Neural cell (in vitro differentiated cells): Measurements from ENCODE around the gene ZNF335. TPM values are rescaled to one million over a fixed set of nuclear protein-coding genes. Genes with fewer than 3 reads are reported as not detected.

Source experiments
- H2AFZ ChIP-seq: fragments of 200-600, 300-800 bp; sonication (generic), shearing (Covaris generic); 2 replicates; pipeline ENCODE4 v1.6.0; 2014; ENCODE audit warnings: low read depth, mild to moderate bottlenecking, antibody characterized with exemption, low read length, moderate library complexity
- H3F3A ChIP-seq: fragments of 200-600 bp; shearing (Covaris generic); 2 replicates; pipeline ENCODE4 v1.6.1; 2016; ENCODE audit warnings: mild to moderate bottlenecking, moderate library complexity, mixed read lengths, antibody characterized with exemption, low read length; ENCODE audit not compliant: insufficient read depth, poor library complexity, severe bottlenecking
- H3K27ac ChIP-seq: fragments of 200-600, 300-800 bp; sonication (generic), shearing (Covaris generic); 2 replicates; pipeline ENCODE4 v1.5.1; 2014; ENCODE audit warnings: mild to moderate bottlenecking, low read length, moderate library complexity
- H3K27me3 ChIP-seq: fragments of 300-800, 200-600 bp; sonication (generic), shearing (Covaris generic); 2 replicates; pipeline ENCODE4 v1.6.0; 2014; ENCODE audit warnings: mild to moderate bottlenecking, low read depth, low read length, moderate library complexity; ENCODE audit not compliant: insufficient read depth
- H3K36me3 ChIP-seq: fragments of 300-800, 200-600 bp; sonication (generic), shearing (Covaris generic); 2 replicates; pipeline ENCODE4 v1.5.1; 2014; ENCODE audit warnings: mild to moderate bottlenecking, antibody characterized with exemption, low read length, moderate library complexity; ENCODE audit not compliant: insufficient read depth
- H3K4me2 ChIP-seq: fragments of 300-800, 200-600 bp; sonication (generic), shearing (Covaris generic); 2 replicates; pipeline ENCODE4 v1.6.0; 2014; ENCODE audit warnings: mild to moderate bottlenecking, low read length
- H3K4me3 ChIP-seq: fragments of 300-800, 200-600 bp; sonication (generic), shearing (Covaris generic); 2 replicates; pipeline ENCODE4 v1.5.1; 2014; ENCODE audit warnings: mild to moderate bottlenecking, low read length, moderate library complexity
- H3K79me2 ChIP-seq: fragments of 200-600 bp; shearing (Covaris generic); replicated peaks from 2 replicates; pipeline ENCODE4 v1.6.0; 2014; ENCODE audit warnings: mild to moderate bottlenecking, low read length, moderate library complexity; ENCODE audit not compliant: insufficient read depth
- H3K9ac ChIP-seq: fragments of 300-800, 200-600 bp; sonication (generic), shearing (Covaris generic); 2 replicates; pipeline ENCODE4 v1.6.1; 2016; ENCODE audit warnings: mild to moderate bottlenecking, low read length, mixed read lengths
- H3K9me2 ChIP-seq: fragments of 200-600 bp; shearing (Covaris generic); 2 replicates; pipeline ENCODE4 v1.6.1; 2016; ENCODE audit warnings: mild to moderate bottlenecking, low read length, mixed read lengths; ENCODE audit not compliant: insufficient read depth
- H3K9me3 ChIP-seq: fragments of 200-600, 300-800 bp; sonication (generic), shearing (Covaris generic); 2 replicates; pipeline ENCODE4 v1.6.1; 2016; ENCODE audit warnings: mild to moderate bottlenecking, mixed run types, low read length, moderate library complexity, mixed read lengths
- H4K20me1 ChIP-seq: fragments of 200-600 bp; shearing (Covaris generic); 2 replicates; pipeline ENCODE4 v1.6.1; 2016; ENCODE audit warnings: mild to moderate bottlenecking, mixed run types; ENCODE audit not compliant: insufficient read depth
- CTCF ChIP-seq: fragments of 450-650 bp; IDR thresholded peaks from 2 replicates; pipeline ENCODE4 v1.5.1; 2014; ENCODE audit warnings: antibody characterized with exemption, mild to moderate bottlenecking, moderate library complexity; ENCODE audit not compliant: poor library complexity, severe bottlenecking
- EP300 ChIP-seq: fragments of 450-650 bp; conservative IDR thresholded peaks from 2 replicates; pipeline ENCODE4 v1.6.1; 2014; ENCODE audit warnings: antibody characterized with exemption, mild to moderate bottlenecking, moderate library complexity; ENCODE audit not compliant: poor library complexity, severe bottlenecking
- EZH2 ChIP-seq: fragments of 200-600, 300-800 bp; shearing (Covaris generic), sonication (generic); IDR thresholded peaks from 2 replicates; pipeline ENCODE4 v1.6.1; 2014; ENCODE audit warnings: antibody characterized with exemption, low read length, borderline replicate concordance, mild to moderate bottlenecking; ENCODE audit not compliant: insufficient read depth, poor library complexity, severe bottlenecking
- MXI1 ChIP-seq: fragments of 450-650 bp; conservative IDR thresholded peaks from 2 replicates; pipeline ENCODE4 v1.6.1; 2014; ENCODE audit warnings: antibody characterized with exemption, mild to moderate bottlenecking; ENCODE audit not compliant: poor library complexity, severe bottlenecking
- POLR2AphosphoS5 ChIP-seq: IDR thresholded peaks from 2 replicates; pipeline ENCODE4 v1.6.1; 2012
- RAD21 ChIP-seq: fragments of 450-650 bp; conservative IDR thresholded peaks from 2 replicates; pipeline ENCODE4 v1.6.1; 2014; ENCODE audit warnings: antibody characterized with exemption, mild to moderate bottlenecking, moderate library complexity
- REST ChIP-seq: IDR thresholded peaks from 2 replicates; pipeline ENCODE4 v1.6.1; 2012; ENCODE audit warnings: borderline replicate concordance
- SMC3 ChIP-seq: fragments of 450-650 bp; conservative IDR thresholded peaks from 2 replicates; pipeline ENCODE4 v1.6.1; 2014; ENCODE audit warnings: antibody characterized with exemption, mild to moderate bottlenecking, moderate library complexity; ENCODE audit not compliant: poor library complexity
- TAF1 ChIP-seq: IDR thresholded peaks from 2 replicates; pipeline ENCODE4 v1.6.1; 2012; ENCODE audit warnings: low read depth
- polyA plus RNA-seq: library from polyadenylated mRNA; depleted of rRNA; stranded (reverse); fragments of >200 nt; gene quantifications from 2 replicates; pipeline ENCODE4 v1.2.3, GENCODE V29; 2014

Gene ZNF335
- polyA plus RNA-seq, 1 donor from 2014 or later = 12.8 TPM

GRCh38 chr20:46006964-46007363, 35.0 kb upstream of the ZNF335 start:
- Histone ChIP-seq H3K79me2 (no peaks in the 10 kb centered on the region), H3K27me3 (no peaks in the 10 kb centered on the region)

GRCh38 chr20:46006022-46006705, 34.2 kb upstream of the ZNF335 start:
- Histone ChIP-seq H3K36me3 (no peaks in the 10 kb centered on the region), H3K27me3 (no peaks in the 10 kb centered on the region)
- TF ChIP-seq EP300 (no peak), REST (no peak), SMC3 (no peak), CTCF (no peak), RAD21 (no peak)

More at GRCh38 chr20:46006964-46007363, 35.0 kb upstream of the ZNF335 start:
- no peak overlapping the region for H3K9ac ChIP-seq
- H3K4me2 ChIP-seq = no peak overlapping the region
- H4K20me1 ChIP-seq = no peaks in the 10 kb centered on the region
- H3K9me3 ChIP-seq = no peaks in the 10 kb centered on the region
- no peaks in the 10 kb centered on the region for H3K36me3 ChIP-seq
- no peak overlapping the region for H3K4me3 ChIP-seq
- TF ChIP-seq CTCF (no peak), RAD21 (no peak), EP300 (no peak), SMC3 (no peak), TAF1 (no peak), POLR2AphosphoS5 (no peak), MXI1 (no peak), EZH2 (no peak), REST (no peak)
- H3K27ac ChIP-seq = no peak overlapping the region
- no peak overlapping the region for H2AFZ ChIP-seq
- H3K9me2 ChIP-seq = no peaks in the 10 kb centered on the region
- H3F3A ChIP-seq = no peaks in the 10 kb centered on the region

More at GRCh38 chr20:46006022-46006705, 34.2 kb upstream of the ZNF335 start:
- Histone ChIP-seq H4K20me1 (no peaks in the 10 kb centered on the region), H3K4me3 (no peak overlapping the region), H3K4me2 (no peak overlapping the region), H3K27ac (no peak overlapping the region), H3F3A (no peaks in the 10 kb centered on the region), H3K79me2 (no peaks in the 10 kb centered on the region), H2AFZ (no peak overlapping the region), H3K9me3 (no peaks in the 10 kb centered on the region), H3K9me2 (no peaks in the 10 kb centered on the region), H3K9ac (no peak overlapping the region)
